H1 (cell line): ENCODE results near the gene FHIT. TPM values are rescaled to one million over a fixed set of nuclear protein-coding genes. Genes with fewer than 3 reads are reported as not detected.

Experiments
- CBX8 ChIP-seq: fragments of 300-800, 300-1000 bp; sonication (generic); IDR thresholded peaks from 2 replicates; pipeline ENCODE4 v1.7.1; 2016; ENCODE audit warnings: low read depth, low read length, borderline replicate concordance
- CREB1 ChIP-seq: IDR thresholded peaks from 2 replicates; pipeline ENCODE4 v1.6.1; 2012; ENCODE audit warnings: inconsistent platforms
- EP300 ChIP-seq, 2 experiments: IDR thresholded peaks; 1 replicate in 1 of 2; 2 replicates in 1 of 2; pipeline ENCODE4 v1.6.1; 2011 to 2012; ENCODE audit warnings: low read depth in 2 of 2, low read length in 2 of 2, mild to moderate bottlenecking in 2 of 2, borderline replicate concordance in 1 of 2, inconsistent platforms in 1 of 2, moderate library complexity in 1 of 2
- JUN ChIP-seq: IDR thresholded peaks from 2 replicates; pipeline ENCODE4 v1.6.1; 2011; ENCODE audit warnings: low read depth, mild to moderate bottlenecking, improper control_type of control experiment, low read length
- RNF2 ChIP-seq: fragments of 200-900, 300-1000 bp; sonication (generic); IDR thresholded peaks from 2 replicates; pipeline ENCODE4 v1.7.1; 2016; ENCODE audit warnings: borderline replicate concordance, low read depth, mild to moderate bottlenecking, antibody characterized with exemption, low read length; ENCODE audit not compliant: poor library complexity, severe bottlenecking; ENCODE audit errors: missing control alignments
- SIN3A ChIP-seq, 2 experiments: IDR thresholded peaks in 1 of 2; conservative IDR thresholded peaks in 1 of 2; 2 replicates each; pipeline ENCODE4 v1.6.1; 2011 to 2012; ENCODE audit warnings: low read length in 2 of 2, improper control_type of control experiment in 1 of 2, low read depth in 1 of 2, mild to moderate bottlenecking in 1 of 2
- TAF1 ChIP-seq: IDR thresholded peaks from 2 replicates; pipeline ENCODE4 v1.6.1; 2011; ENCODE audit warnings: mild to moderate bottlenecking, low read depth, low read length
- USF2 ChIP-seq: IDR thresholded peaks from 2 replicates; pipeline ENCODE4 v1.6.1; 2011; ENCODE audit warnings: low read length, improper control_type of control experiment
- YY1 ChIP-seq: IDR thresholded peaks from 2 replicates; pipeline ENCODE4 v1.6.1; 2011; ENCODE audit warnings: low read depth, mild to moderate bottlenecking, low read length
- polyA plus RNA-seq, 7 experiments: library from polyadenylated mRNA; depleted of rRNA in 3 of 7; stranded (reverse) in 5 of 7; unstranded in 2 of 7; fragments of >200 nt in 5 of 7; fragments of 200-250 nt in 2 of 7; gene quantifications; 1 replicate in 5 of 7; 2 replicates in 1 of 7; 4 replicates in 1 of 7; pipeline versions ENCODE4 v1.2.1 to v1.2.3, GENCODE V29; 2011 to 2013; ENCODE audit warnings: missing spikeins in 2 of 7, mixed read lengths in 2 of 7
- total RNA-seq: library from RNA; stranded (reverse); fragmentation: NEBNext Ultra II Directional; extraction: Animal tissue kit (Norgen Biotek cat#: 25700); gene quantifications from 2 replicates; pipeline ENCODE4 v1.2.1, GENCODE V29; 2021

The FHIT gene
- total and polyA plus RNA-seq, 2 of the 8 experiments (the other 6 are each of a cell fraction or from before 2014, with no cell fraction given): 1.2 to 3.2 TPM

GRCh38 chr3:61090389-61091169, 160.7 kb downstream of the FHIT start (continued):
- TF ChIP-seq TAF1 (no peak), USF2 (no peak), SIN3A (conservative IDR thresholded peaks at IDR 0.05 in 1 of 2, IDR thresholded peaks at IDR 0.05 in 1 of 2; ENCODE audit: low read depth in 1 of 2, low read length in 2 of 2) (no peak), YY1 (no peak), EP300 (IDR thresholded peaks at IDR 0.05; ENCODE audit: borderline replicate concordance in 1 of 2, low read depth in 2 of 2, low read length in 2 of 2) (no peak), CBX8 (no peak), JUN (no peak), CREB1 (no peak), RNF2 (no peak)
